ENCODE data around the gene MAX.
A peak's percentile ranks its signal among the peaks of the same experiment; 100 is the strongest.

Gene MAX

GRCh38 chr14:65103150-65103760 is 938 bp upstream of the MAX start:
- peak; percentile 25; the same call in 1 of the 2 replicates for TF ChIP-seq CTCF (IDR thresholded peaks at IDR 0.05; ENCODE audit: low read depth, low read length)
- Histone ChIP-seq H3K9me3 (ENCODE audit: severe bottlenecking) (no peaks in the 10 kb centered on the region), H3K4me3 (ENCODE audit: low read depth, low read length) (peak overlapping the region; percentile 83), H3K36me3 (peaks cover 16% of the 10 kb centered on the region), H3K27ac (no peak overlapping the region), H3K27me3 (ENCODE audit: insufficient read depth, low read depth, severe bottlenecking) (no peaks in the 10 kb centered on the region)
- DNase-seq, result peak; percentile 34

- Histone ChIP-seq H3K36me3 (peaks cover 23% of the 10 kb centered on the region), H3K9me3 (ENCODE audit: severe bottlenecking) (no peaks in the 10 kb centered on the region), H3K27ac (peak overlapping the region; percentile 70), H3K27me3 (ENCODE audit: insufficient read depth, low read depth, severe bottlenecking) (no peaks in the 10 kb centered on the region), H3K4me3 (ENCODE audit: low read depth, low read length) (peak overlapping the region; percentile 96)
- peak; percentile 15 for DNase-seq
- TF ChIP-seq CTCF (IDR thresholded peaks at IDR 0.05; ENCODE audit: low read depth, low read length), result no peak
Measured at GRCh38 chr14:65101631-65102440, 481 bp downstream of the MAX start.

GRCh38 chr14:65100922-65101541 is 1.3 kb downstream of the MAX start:
- TF ChIP-seq CTCF (IDR thresholded peaks at IDR 0.05; ENCODE audit: low read depth, low read length), result no peak
- no peak for DNase-seq
- Histone ChIP-seq H3K36me3 (peaks cover 23% of the 10 kb centered on the region), H3K9me3 (ENCODE audit: severe bottlenecking) (no peaks in the 10 kb centered on the region), H3K4me3 (ENCODE audit: low read depth, low read length) (peak overlapping the region; percentile 96), H3K27ac (no peak overlapping the region), H3K27me3 (ENCODE audit: insufficient read depth, low read depth, severe bottlenecking) (no peaks in the 10 kb centered on the region)

GRCh38 chr14:65098586-65098985 is 3.7 kb downstream of the MAX start:
- H3K36me3 ChIP-seq, result peaks cover 25% of the 10 kb centered on the region
- no peak for TF ChIP-seq CTCF (IDR thresholded peaks at IDR 0.05; ENCODE audit: low read depth, low read length)
- H3K27ac ChIP-seq, result no peak overlapping the region
- H3K4me3 ChIP-seq (ENCODE audit: low read depth, low read length), result no peak overlapping the region
- DNase-seq, result no peak
- no peaks in the 10 kb centered on the region for H3K9me3 ChIP-seq (ENCODE audit: severe bottlenecking)
- no peaks in the 10 kb centered on the region for H3K27me3 ChIP-seq (ENCODE audit: insufficient read depth, low read depth, severe bottlenecking)

- Histone ChIP-seq H3K9me3 (ENCODE audit: severe bottlenecking) (no peaks in the 10 kb centered on the region), H3K27me3 (ENCODE audit: insufficient read depth, low read depth, severe bottlenecking) (no peaks in the 10 kb centered on the region), H3K36me3 (peaks cover 42% of the 10 kb centered on the region), H3K27ac (no peak overlapping the region), H3K4me3 (ENCODE audit: low read depth, low read length) (no peak overlapping the region)
- DNase-seq, result no peak
- no peak for TF ChIP-seq CTCF (IDR thresholded peaks at IDR 0.05; ENCODE audit: low read depth, low read length)
Measured at GRCh38 chr14:65096323-65097089, 5.8 kb downstream of the MAX start.
